OCI-LY1 (cell line): ENCODE data around the gene CHIT1.

Experiments
- H2AFZ ChIP-seq: fragments of 200-600 bp; sonication (generic), shearing (Covaris generic); 2 replicates; pipeline ENCODE4 v1.6.0; 2014; ENCODE audit warnings: antibody characterized with exemption, mild to moderate bottlenecking, low read length
- H3F3A ChIP-seq: fragments of 200-600 bp; sonication (generic), shearing (Covaris generic); 2 replicates; pipeline ENCODE4 v1.6.0; 2014; ENCODE audit warnings: mild to moderate bottlenecking, antibody characterized with exemption, low read length, moderate library complexity; ENCODE audit not compliant: insufficient read depth
- H3K27ac ChIP-seq: fragments of 200-600 bp; sonication (generic); 2 replicates; pipeline ENCODE4 v1.5.1; 2014; ENCODE audit warnings: low read length, mixed run types, mild to moderate bottlenecking, low read depth; ENCODE audit not compliant: poor library complexity, severe bottlenecking
- H3K27me3 ChIP-seq: fragments of 200-600 bp; sonication (generic); 2 replicates; pipeline ENCODE4 v1.6.0; 2014; ENCODE audit warnings: antibody characterized with exemption, mild to moderate bottlenecking, low read length, moderate library complexity; ENCODE audit not compliant: insufficient read depth
- H3K36me3 ChIP-seq: fragments of 200-600 bp; sonication (generic); 2 replicates; pipeline ENCODE4 v1.6.1; 2014; ENCODE audit warnings: mild to moderate bottlenecking, antibody characterized with exemption, low read length, moderate library complexity, mixed read lengths; ENCODE audit not compliant: insufficient read depth
- H3K4me1 ChIP-seq: fragments of 200-600 bp; sonication (generic); 2 replicates; pipeline ENCODE4 v1.5.1; 2014; ENCODE audit warnings: mild to moderate bottlenecking, low read length, moderate library complexity; ENCODE audit not compliant: insufficient read depth, severe bottlenecking
- H3K4me2 ChIP-seq: fragments of 200-600 bp; sonication (generic), shearing (Covaris generic); 2 replicates; pipeline ENCODE4 v1.6.1; 2014; ENCODE audit warnings: low read length
- H3K4me3 ChIP-seq: fragments of 200-600 bp; sonication (generic); 2 replicates; pipeline ENCODE4 v1.5.1; 2014; ENCODE audit warnings: low read length, low read depth, mild to moderate bottlenecking, mixed read lengths; ENCODE audit not compliant: poor library complexity, severe bottlenecking
- H3K79me2 ChIP-seq: fragments of 200-600 bp; shearing (Covaris generic); 2 replicates; pipeline ENCODE4 v1.6.1; 2016; ENCODE audit warnings: mixed run types, low read length, mixed read lengths; ENCODE audit not compliant: insufficient read depth
- H3K9ac ChIP-seq: fragments of 200-600 bp; sonication (generic), shearing (Covaris generic); 2 replicates; pipeline ENCODE4 v1.6.1; 2014; ENCODE audit warnings: mild to moderate bottlenecking, low read length, mixed read lengths
- H3K9me2 ChIP-seq: fragments of 200-600 bp; sonication (generic), shearing (Covaris generic); 2 replicates; pipeline ENCODE4 v1.6.1; 2014; ENCODE audit warnings: low read depth, mild to moderate bottlenecking, low read length, mixed read lengths
- H3K9me3 ChIP-seq: fragments of 200-600 bp; shearing (Covaris generic); 2 replicates; pipeline ENCODE4 v1.6.1; 2014; ENCODE audit warnings: low read length, mixed read lengths
- H4K20me1 ChIP-seq: fragments of 200-600 bp; sonication (generic), shearing (Covaris generic); 2 replicates; pipeline ENCODE4 v1.6.0; 2016; ENCODE audit warnings: mild to moderate bottlenecking, low read length; ENCODE audit not compliant: insufficient read depth
- CTCF ChIP-seq: fragments of 200-600 bp; sonication (generic), shearing (Covaris generic); IDR thresholded peaks from 2 replicates; pipeline ENCODE4 v1.5.1; 2017; ENCODE audit warnings: mild to moderate bottlenecking, antibody characterized with exemption, low read length, moderate library complexity, mixed read lengths
- EZH2 ChIP-seq: fragments of 200-600 bp; sonication (generic), shearing (Covaris generic); IDR thresholded peaks from 2 replicates; pipeline ENCODE4 v1.8.0; 2017; ENCODE audit warnings: borderline replicate concordance, mixed run types, mild to moderate bottlenecking, antibody characterized with exemption, low read length, moderate library complexity, mixed read lengths

The CHIT1 gene

DNA sequence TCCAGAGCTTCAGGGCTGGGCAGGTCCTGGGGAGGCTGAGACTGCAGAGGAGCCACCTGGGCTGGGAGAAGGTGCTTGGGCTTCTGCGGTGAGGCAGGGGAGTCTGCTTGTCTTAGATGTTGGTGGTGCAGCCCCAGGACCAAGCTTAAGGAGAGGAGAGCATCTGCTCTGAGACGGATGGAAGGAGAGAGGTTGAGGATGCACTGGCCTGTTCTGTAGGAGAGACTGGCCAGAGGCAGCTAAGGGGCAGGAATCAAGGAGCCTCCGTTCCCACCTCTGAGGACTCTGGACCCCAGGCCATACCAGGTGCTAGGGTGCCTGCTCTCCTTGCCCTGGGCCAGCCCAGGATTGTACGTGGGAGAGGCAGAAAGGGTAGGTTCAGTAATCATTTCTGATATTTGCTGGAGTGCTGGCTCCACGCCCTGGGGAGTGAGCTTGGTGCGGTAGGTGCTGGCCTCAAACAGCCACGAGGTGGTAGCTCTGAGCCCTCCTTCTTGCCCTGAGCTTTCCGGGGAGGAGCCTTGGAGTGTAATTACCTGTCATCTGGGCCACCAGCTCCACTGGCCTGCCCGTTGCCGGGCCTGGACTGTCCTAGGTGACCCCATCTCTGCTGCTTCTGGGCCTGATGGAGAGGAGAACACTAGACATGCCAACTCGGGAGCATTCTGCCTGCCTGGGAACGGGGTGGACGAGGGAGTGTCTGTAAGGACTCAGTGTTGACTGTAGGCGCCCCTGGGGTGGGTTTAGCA, 63.1 kb downstream of the CHIT1 start:
- Histone ChIP-seq H3K27ac (no peak overlapping the region), H3K4me1 (no peaks in the 10 kb centered on the region)

More for the DNA sequence above, 63.1 kb downstream of the CHIT1 start:
- Histone ChIP-seq H2AFZ (no peak overlapping the region), H3K9me2 (no peaks in the 10 kb centered on the region), H3K36me3 (no peaks in the 10 kb centered on the region), H4K20me1 (no peaks in the 10 kb centered on the region), H3K4me2 (no peak overlapping the region), H3F3A (no peaks in the 10 kb centered on the region), H3K4me3 (no peak overlapping the region), H3K9me3 (no peaks in the 10 kb centered on the region), H3K9ac (no peak overlapping the region), H3K27me3 (0 out of 2 replicates have a peak, but pooled peaks cover 9% of the 10 kb centered on the region), H3K79me2 (no peaks in the 10 kb centered on the region)
- TF ChIP-seq EZH2 (no peak), CTCF (peak; percentile 33; the same call in 1 of the 2 replicates)
